PC-3 (cell line): ENCODE results near the gene PLA2G2F. TPM values are rescaled to one million over a fixed set of nuclear protein-coding genes. Genes with fewer than 3 reads are reported as not detected.

Experiments
- ATAC-seq: fragments of 200-7000 bp; cut with Tn5 transposase; 2 replicates; pipeline ENCODE4 v1.9.1; 2020; ENCODE audit warnings: mild to moderate bottlenecking, moderate library complexity
- BruUV-seq: library from RNA; stranded (reverse); fragments of 400-500 nt; replicated peaks from 2 replicates; lab custom pipeline; 2021; lab: Mats Ljungman, UMichigan
- CTCF ChIA-PET: fragments of 300-600 bp; sonication (Branson Sonifier 250); formaldehyde crosslinking; loops from one replicate; lab custom pipeline; 2022; ENCODE audit warnings: antibody characterized with exemption; lab: Charles Lee
- POLR2A ChIA-PET: fragments of 300-600 bp; sonication (Branson Sonifier 250); formaldehyde crosslinking; loops from one replicate; lab custom pipeline; 2022; ENCODE audit warnings: antibody characterized with exemption; ENCODE audit not compliant: unreplicated experiment; lab: Charles Lee
- DNase-seq: peaks from one replicate; pipeline ENCODE4 v3.0.0-alpha.2; 2015
- H2AFZ ChIP-seq: fragments of 300-600 bp; sonication (generic); 2 replicates; pipeline ENCODE4 v1.6.0; 2016; ENCODE audit warnings: antibody characterized with exemption, low read length
- H3F3A ChIP-seq: fragments of 300-600 bp; sonication (generic); one replicate; pipeline ENCODE4 v1.6.0; 2017; ENCODE audit warnings: antibody characterized with exemption, low read length, control low read depth, mild to moderate bottlenecking; ENCODE audit not compliant: unreplicated experiment
- H3K27ac ChIP-seq: fragments of 300-600 bp; sonication (generic); 2 replicates; pipeline ENCODE4 v1.5.1; 2016; ENCODE audit warnings: mild to moderate bottlenecking, low read length
- H3K27me3 ChIP-seq: fragments of 300-600 bp; sonication (generic); 2 replicates; pipeline ENCODE4 v1.6.1; 2016; ENCODE audit warnings: low read length, mixed read lengths
- H3K36me3 ChIP-seq: fragments of 300-600 bp; sonication (generic); 2 replicates; pipeline ENCODE4 v1.6.1; 2016; ENCODE audit warnings: low read depth, mixed run types, low read length, mixed read lengths
- H3K4me1 ChIP-seq: fragments of 300-600 bp; sonication (generic); 2 replicates; pipeline ENCODE4 v1.5.1; 2016; ENCODE audit warnings: low read length; ENCODE audit not compliant: insufficient read depth
- H3K4me2 ChIP-seq: fragments of 300-600 bp; sonication (generic); 2 replicates; pipeline ENCODE4 v1.6.0; 2016; ENCODE audit warnings: low read length
- H3K4me3 ChIP-seq: fragments of 300-600 bp; sonication (generic); 2 replicates; pipeline ENCODE4 v1.5.1; 2016; ENCODE audit warnings: mild to moderate bottlenecking, low read length, mixed read lengths
- H3K79me2 ChIP-seq: fragments of 300-600 bp; sonication (generic); 2 replicates; pipeline ENCODE4 v1.6.1; 2017; ENCODE audit warnings: low read length, mixed read lengths
- H3K9ac ChIP-seq: fragments of 300-600 bp; sonication (generic); 2 replicates; pipeline ENCODE4 v1.6.0; 2016; ENCODE audit warnings: mild to moderate bottlenecking, low read length
- H3K9me2 ChIP-seq: fragments of 300-600 bp; sonication (generic); replicated peaks from 2 replicates; pipeline ENCODE4 v1.6.1; 2016; ENCODE audit warnings: mixed run types, low read length, mixed read lengths
- H3K9me3 ChIP-seq: fragments of 300-600 bp; sonication (generic); 2 replicates; pipeline ENCODE4 v1.6.1; 2016; ENCODE audit warnings: low read length, mixed read lengths
- H4K20me1 ChIP-seq: fragments of 300-600 bp; sonication (generic); 2 replicates; pipeline ENCODE4 v1.6.1; 2016; ENCODE audit warnings: low read length, mixed read lengths
- CTCF ChIP-seq: fragments of 300-600 bp; sonication (generic); conservative IDR thresholded peaks from 2 replicates; pipeline ENCODE4 v1.5.1; 2017; ENCODE audit warnings: antibody characterized with exemption, low read depth, mild to moderate bottlenecking, low read length
- EZH2 ChIP-seq: fragments of 300-600 bp; sonication (generic); IDR thresholded peaks from one replicate; pipeline ENCODE4 v1.6.1; 2017; ENCODE audit warnings: antibody characterized with exemption, mild to moderate bottlenecking, low read length; ENCODE audit not compliant: unreplicated experiment
- EZH2phosphoT487 ChIP-seq: fragments of 300-600 bp; sonication (generic); IDR thresholded peaks from 2 replicates; pipeline ENCODE4 v1.6.1; 2018; ENCODE audit warnings: mild to moderate bottlenecking, antibody characterized with exemption, low read length, borderline replicate concordance
- intact Hi-C: fragments of 100-400 bp; cut with micrococcal nuclease; formaldehyde crosslinking; loops from 2 replicates; pipeline ENCODE4 v1.9.0; 2023
- total RNA-seq: library from RNA; depleted of rRNA; stranded (reverse); fragments of >200 nt; gene quantifications from 2 replicates; pipeline ENCODE4 v1.2.3, GENCODE V29; 2014

PLA2G2F gene
- total RNA-seq, 1 experiment from 2014 or later: 0.18 TPM

GRCh38 chr1:20187103-20187812, 48.1 kb downstream of the PLA2G2F start:
- intact Hi-C loops: no loop called here
- ChIA-PET CTCF (interaction anchor here (0.6 kb wide), 1 partner anchor 247 kb away, joined by 6 read pairs; no protein-coding TSS in a partner anchor), POLR2A (no interaction called here)
- no TSS peak for BruUV-seq
- no peaks in the 10 kb centered on the region for H3K9me2 ChIP-seq
- no peaks in the 10 kb centered on the region for H3K36me3 ChIP-seq
- no peak overlapping the region for H2AFZ ChIP-seq
- no peaks in the 10 kb centered on the region for H3K79me2 ChIP-seq
- no peaks in the 10 kb centered on the region for H3K9me3 ChIP-seq
- no peaks in the 10 kb centered on the region for H4K20me1 ChIP-seq
- peak; percentile 72 for DNase-seq
- H3F3A ChIP-seq: no peaks in the 10 kb centered on the region
- H3K27ac ChIP-seq: no peak overlapping the region
- H3K27me3 ChIP-seq: no peaks in the 10 kb centered on the region
- no peak overlapping the region for H3K9ac ChIP-seq
- ATAC-seq: peak; percentile 89
- no peak overlapping the region for H3K4me2 ChIP-seq
- H3K4me3 ChIP-seq: no peak overlapping the region
- H3K4me1 ChIP-seq: peaks cover 21% of the 10 kb centered on the region
- no peak for TF ChIP-seq CTCF

GRCh38 chr1:20187813-20188454, 48.8 kb downstream of the PLA2G2F start:
- Histone ChIP-seq H3K4me1 (peaks cover 21% of the 10 kb centered on the region), H3K9ac (no peak overlapping the region), H3K27ac (no peak overlapping the region), H2AFZ (no peak overlapping the region), H3K9me2 (no peaks in the 10 kb centered on the region), H3K4me3 (no peak overlapping the region), H3F3A (no peaks in the 10 kb centered on the region), H3K27me3 (no peaks in the 10 kb centered on the region), H3K9me3 (no peaks in the 10 kb centered on the region), H4K20me1 (no peaks in the 10 kb centered on the region), H3K36me3 (no peaks in the 10 kb centered on the region), H3K4me2 (no peak overlapping the region), H3K79me2 (no peaks in the 10 kb centered on the region)
- DNase-seq (no peak), ATAC-seq (no peak)
- intact Hi-C loops: no loop called here
- ChIA-PET POLR2A (no interaction called here), CTCF (no interaction called here)
- BruUV-seq: no TSS peak
- TF ChIP-seq CTCF: no peak
- TF ChIP-seq EZH2: no peak
- TF ChIP-seq EZH2phosphoT487: no peak

- Histone ChIP-seq H3K27me3 (no peaks in the 10 kb centered on the region), H3F3A (no peaks in the 10 kb centered on the region), H3K4me1 (peaks cover 21% of the 10 kb centered on the region), H3K36me3 (no peaks in the 10 kb centered on the region), H2AFZ (no peak overlapping the region), H4K20me1 (no peaks in the 10 kb centered on the region), H3K4me2 (no peak overlapping the region), H3K9me3 (no peaks in the 10 kb centered on the region), H3K4me3 (no peak overlapping the region), H3K79me2 (no peaks in the 10 kb centered on the region), H3K27ac (no peak overlapping the region), H3K9ac (no peak overlapping the region), H3K9me2 (no peaks in the 10 kb centered on the region)
- ChIA-PET POLR2A (no interaction called here), CTCF (no interaction called here)
- ATAC-seq (no peak), DNase-seq (no peak)
- TF ChIP-seq EZH2phosphoT487 (no peak), EZH2 (no peak), CTCF (no peak)
- no TSS peak for BruUV-seq
- intact Hi-C loops: no loop called here
Observed at GRCh38 chr1:20188455-20188817, 49.3 kb downstream of the PLA2G2F start.
